GM18867 (cell line): Measurements from ENCODE around the gene ZDHHC17.

Source experiments
- ATAC-seq: cut with Tn5 transposase; IDR thresholded peaks from one replicate; pipeline ENCODE4 v1.9.1; 2021; ENCODE audit warnings: mild to moderate bottlenecking, moderate library complexity; ENCODE audit not compliant: unreplicated experiment

The ZDHHC17 gene

DNA sequence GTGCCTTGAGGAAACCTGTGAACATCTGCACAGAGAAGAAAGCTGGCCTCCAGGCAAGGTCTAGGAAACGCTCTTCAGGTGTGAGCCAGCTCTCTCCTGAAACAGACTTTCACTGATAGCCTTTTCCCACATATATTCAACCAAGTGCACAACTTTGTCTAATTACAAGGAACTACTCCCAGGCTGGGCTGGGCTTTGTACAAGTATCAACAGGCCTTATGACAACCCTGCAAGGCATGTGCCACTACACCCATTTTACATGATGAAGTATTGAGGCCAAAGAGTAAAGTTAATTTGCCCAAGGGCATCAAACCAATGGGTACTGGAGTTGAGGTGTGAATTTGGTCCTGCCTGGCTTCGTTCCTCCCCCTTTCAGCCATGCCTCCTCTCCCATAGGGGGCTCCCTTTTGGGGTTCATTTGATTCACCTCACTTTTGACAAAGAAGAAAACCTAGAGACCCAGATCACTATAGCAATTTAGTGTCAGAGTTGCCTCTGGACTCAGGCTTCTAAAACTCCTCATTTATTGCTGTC is 112.8 kb downstream of the ZDHHC17 start:
- no peak for ATAC-seq

DNA sequence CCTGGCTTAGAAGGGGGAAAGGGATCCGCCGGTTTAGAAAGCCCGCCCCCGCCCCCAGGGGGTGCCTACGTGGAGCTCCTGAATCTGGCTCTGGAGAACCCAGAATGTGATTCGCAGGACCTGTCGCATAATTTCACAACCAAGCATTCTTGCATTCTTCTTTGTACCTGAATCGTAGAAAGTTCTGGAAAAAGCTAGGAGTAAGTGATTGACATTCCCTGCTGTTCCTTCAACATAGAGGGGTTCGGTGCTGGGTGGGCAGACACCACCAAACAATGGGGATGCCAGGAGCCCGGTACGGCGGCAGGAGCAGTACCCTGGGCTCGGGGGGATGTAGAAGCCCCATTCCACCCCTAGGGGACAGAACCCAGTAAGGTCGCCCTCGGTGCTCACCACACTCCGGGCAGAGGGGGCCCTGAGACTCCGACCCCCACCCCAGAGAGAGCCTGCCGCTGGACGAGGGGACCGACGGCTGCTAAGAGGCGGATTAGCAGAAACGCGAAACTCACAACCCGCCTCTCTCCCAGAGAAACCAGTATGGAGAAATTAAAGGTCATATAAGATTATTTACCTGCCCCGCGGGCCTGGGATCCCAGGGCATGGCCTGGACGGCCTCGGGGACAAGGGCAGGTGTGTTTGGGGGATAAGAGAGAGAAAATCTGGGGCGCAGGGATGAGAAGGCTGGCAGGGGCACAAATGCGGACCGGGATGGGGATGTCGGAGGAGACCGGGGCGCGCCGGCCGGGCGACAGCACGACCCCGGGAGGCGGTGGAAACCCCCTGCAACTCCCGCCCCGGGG is 114.4 kb downstream of the ZDHHC17 start:
- peak; percentile 42 for ATAC-seq

DNA sequence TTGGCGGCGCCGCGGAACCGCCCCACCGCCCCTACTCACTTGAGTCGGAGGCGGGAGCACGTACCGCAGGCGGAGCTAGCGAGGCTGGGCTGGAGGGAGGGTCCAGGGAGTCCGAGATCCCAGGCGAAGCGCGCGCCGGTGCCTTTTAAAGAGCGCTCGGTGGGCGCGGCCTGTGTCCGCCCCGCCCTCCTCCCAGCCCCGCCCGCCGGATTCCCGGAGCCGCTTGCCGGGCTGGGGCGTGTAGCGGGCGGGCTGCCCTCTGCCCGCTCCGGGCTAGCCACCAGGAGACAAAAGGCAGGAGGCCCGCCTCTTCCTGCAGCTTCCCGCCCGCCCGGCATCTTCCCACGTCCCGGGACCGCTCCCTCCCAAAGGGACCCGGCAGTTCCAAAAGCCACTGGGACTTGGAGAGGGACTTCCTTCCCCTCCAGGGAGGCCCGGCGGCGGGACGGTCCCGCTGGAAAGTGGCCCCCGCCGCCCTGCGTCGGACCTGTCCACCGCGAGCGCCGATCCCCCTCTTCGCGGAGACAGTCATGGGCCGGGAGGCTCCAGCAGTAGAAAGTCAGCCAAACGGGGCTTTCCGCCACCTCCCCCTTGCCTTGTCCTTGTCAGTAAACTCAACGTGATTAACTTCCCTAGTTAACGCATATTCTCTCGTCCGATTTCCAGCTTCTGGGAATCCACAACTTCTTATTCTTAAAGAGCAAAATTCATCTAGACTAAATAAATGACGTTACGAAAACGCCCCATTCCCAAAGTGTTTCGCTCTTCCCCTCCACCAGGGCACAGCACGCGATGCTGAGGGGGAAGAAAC is 115.2 kb downstream of the ZDHHC17 start, which contains the start of gene CSRP2:
CSRP2 (minus strand) TSS at position 121 of the 811 bp plus-strand sequence. CDS start 12,759 bp downstream, outside the sequence.
- ATAC-seq: peak; percentile 92

DNA sequence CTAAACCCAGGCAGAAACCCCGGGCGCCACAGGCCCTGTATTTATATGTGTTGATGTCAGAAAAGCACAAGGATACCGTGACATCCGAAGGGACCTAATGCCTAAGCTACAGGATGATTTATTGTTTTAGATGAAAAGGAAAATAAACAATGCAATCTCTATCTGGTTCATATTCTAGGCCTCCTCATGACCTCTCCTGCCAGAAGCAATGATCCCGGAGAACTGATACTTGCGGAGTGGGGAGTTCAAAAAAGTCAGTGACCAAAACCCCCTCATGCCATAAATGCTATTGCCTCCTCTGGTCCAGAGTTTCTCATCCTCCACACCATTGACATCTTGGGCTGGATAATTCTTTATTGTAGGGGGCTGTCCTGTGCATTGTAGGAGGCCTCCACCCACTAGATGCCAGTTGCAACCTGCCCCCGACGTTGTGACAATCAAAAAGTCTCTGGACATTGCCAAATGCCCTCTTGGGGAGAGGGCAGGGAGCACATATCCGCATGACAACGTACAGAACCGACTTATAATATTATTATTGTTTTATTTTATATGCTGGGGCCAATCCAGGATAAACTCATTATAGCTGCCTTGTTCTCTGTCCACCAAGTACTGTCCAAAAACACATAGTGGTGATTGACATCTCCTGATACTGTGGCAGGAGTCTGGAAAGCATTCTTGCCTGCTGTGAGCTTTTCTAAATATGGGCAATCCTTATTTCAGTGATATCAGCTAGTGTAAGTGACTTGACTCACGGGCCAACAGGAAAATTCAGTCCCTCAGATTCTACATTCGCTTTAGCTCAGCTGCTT is 116.0 kb downstream of the ZDHHC17 start:
- peak; percentile 2 for ATAC-seq

DNA sequence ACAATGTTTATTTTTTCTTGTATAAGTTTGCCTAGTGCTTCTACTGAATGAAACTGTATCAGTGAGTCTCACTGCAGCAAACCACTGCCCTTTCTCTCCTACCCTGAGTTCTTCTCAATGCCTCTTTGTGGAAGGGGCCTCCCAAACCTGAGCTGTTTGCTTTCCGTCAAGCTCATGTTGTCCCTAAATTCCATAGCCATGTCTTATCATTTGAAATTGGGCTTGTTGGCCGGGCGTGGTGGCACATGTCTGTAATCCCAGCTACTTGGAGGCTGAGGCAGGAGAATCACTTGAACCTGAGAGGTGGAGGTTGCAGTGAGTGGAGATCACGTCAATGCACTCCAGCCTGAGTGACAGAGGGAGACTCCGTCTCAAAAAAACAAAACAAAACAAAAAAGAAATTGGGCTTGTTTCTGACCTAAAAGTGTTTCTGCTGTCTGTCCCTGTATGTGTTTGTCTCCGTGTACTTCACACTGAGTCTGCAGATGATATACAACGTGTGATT is 116.7 kb downstream of the ZDHHC17 start:
- no peak for ATAC-seq

DNA sequence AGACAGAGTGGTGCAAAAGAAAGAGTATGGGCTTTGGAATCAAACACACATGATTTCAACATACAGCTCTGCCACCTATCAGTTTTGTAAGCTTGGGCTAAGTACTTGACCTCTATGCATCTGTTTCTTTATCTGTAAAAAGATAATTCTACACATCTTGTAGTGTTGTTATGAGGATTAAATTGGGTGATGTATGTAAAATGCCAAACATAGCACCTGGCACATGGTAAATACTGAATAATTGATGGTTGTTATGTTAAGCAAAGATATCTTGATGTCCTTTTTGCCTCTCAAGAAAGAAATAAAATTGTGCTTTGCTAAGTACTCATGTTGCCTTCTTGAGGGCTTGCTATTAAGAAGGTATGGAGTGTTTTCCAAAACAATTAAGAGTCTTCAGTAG is 117.2 kb downstream of the ZDHHC17 start:
- ATAC-seq: no peak

DNA sequence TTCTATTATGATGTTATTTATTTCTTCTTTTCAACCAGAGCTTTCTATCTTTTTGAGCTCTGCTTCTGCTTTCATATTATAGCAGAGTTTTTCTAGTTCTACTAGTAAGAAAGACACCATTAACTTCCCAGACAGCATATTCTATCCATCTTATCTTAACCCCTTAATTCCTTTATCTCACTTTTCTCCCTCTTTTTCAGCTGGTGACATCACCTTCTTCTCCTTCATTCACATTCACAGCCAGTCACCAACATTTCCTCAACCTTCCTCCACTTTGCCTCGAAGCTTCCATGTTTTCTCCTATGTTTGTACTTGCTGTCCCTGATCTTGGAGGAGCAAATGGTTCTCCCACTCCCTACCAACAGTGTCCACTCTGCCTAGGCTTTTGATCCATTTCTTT is 118.5 kb downstream of the ZDHHC17 start:
- ATAC-seq: no peak

DNA sequence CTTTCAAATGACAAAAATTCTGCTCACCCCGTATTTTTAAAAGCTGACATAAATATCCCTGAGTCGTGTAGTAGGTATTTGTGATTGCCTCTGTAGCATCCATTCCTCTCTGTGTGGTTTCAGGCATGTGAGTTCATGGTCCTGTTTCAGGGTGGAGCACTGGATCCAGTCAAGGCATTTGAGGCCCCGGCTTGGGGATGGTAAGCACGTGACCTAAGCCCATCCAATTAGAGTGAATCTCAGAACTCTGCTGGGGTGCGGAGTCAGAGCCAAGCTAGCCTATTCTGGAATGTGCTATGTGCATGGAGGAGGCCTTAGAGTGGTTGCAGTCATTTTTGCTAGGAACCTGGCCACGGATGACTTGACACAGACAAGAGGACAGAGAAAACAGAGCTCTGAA is 119.2 kb downstream of the ZDHHC17 start:
- ATAC-seq: no peak

DNA sequence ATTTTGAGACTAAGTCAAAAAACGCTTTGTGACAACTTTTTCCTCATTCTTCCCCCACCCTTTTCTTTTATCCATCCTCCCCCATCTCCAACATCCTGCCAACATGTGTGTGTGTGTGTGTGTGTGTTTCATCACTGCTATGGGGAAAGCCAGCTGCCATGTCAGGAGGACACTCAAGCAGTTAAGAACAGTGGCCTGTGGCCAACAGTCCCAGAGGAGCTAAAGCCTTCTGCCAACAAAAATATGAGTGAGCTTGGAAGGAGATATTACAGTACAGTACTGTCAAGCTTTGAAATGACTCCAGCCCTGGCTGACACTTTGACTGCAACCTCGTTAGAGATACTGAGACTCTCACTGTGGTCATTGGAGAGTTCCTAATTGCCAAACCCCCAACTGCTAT is 119.9 kb downstream of the ZDHHC17 start:
- ATAC-seq: no peak

DNA sequence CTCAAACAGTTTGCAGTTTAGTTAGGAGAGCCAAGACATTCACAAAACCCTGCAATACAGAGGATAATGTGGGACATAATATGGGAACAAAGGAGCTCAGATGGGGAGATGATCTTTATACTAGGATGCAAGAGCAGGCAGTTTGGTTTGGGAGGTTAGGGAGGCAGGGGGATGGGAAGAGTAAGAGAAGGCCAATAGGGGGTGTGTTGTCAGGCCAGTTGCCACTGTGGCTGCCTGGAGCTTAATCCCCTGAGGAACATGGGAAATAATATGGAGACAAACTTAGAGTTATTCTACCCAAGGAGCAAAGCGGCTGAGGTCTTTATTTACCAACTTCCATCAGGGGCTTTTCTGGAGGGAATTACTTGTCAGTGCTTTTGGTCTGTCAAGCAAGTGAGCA is 124.9 kb downstream of the ZDHHC17 start:
- ATAC-seq: no peak

DNA sequence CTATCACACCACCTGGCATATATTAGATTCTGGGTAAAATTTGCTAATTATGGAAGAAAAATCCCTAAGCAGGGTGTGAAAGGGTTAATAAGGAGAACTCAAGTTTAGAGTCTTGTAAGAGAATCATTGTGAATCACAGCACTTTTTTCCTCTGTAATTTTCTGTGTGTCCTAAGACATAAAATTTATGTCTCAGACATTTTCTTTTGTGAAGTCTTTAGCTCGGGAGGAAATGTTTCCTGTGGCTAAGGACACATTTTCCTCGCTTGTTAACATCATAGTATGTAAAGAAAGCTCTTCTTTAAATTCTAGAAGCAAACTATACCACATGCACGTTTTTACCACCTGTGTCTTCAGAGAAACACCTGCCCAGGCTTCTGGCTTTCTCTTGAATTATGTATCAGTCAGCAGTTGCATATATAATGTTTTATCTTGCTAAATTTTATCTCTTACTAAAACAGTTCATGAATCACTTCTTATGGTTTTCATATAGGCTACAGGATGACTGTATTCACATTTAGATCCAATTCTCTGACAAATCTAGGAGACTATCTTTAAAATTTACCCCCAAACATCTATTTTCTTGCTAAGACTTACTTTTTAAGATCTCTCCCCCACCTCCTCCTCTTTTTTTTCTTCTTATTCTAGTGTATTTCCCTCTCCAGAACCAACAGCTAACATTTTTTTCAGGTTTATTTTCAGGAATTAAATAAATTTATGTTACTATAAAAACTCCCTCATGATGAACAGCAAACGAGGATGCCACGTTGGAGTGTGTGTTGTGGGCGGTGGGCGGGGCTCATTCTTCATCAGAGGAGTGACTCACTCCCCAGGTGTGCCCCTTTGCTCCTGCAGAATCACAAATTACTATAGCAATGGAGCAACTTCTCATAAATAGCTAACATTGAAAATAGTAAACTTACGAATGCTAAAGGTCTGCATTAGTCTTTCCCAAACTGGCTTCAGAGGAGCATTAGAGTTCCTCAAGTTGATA is 126.5 kb downstream of the ZDHHC17 start:
- no peak for ATAC-seq

DNA sequence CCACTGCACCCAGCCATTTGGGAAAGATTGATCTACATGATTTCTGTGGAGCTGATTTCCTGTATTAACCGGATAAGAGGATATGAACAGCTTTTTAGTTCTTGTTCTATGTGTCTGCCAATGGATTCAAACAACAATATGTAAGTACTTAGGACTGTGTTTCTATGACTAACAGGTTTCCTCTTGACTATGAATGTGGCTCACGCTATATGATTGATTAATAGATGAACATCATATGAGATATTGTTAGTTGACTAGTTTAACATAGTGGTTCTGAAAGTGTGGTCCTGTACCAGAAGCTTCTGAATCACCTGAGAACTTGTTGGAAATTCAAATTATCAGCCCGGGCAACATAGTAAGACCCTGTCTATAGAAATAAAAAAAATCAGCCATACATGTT is 127.7 kb downstream of the ZDHHC17 start:
- ATAC-seq: no peak

DNA sequence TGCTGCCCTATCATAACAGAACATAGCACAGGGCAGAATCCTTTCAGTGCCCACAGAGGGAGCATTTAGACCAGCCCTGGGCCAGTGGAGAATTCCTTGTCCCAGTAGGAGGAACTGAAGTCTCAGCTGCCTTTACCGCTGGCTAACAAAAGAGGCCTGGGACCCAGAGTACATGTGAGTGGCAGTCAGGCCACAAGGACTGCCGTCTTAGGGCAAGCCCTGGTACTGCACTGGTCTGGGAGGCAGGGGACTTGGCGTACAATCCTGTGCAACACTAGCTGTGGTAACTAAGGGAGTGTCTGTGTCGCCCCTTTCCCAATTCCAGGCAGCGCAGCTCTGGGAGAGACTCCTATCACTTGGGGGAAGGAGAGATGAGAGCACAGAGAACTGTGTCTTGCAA is 131.9 kb downstream of the ZDHHC17 start:
- ATAC-seq: no peak

DNA sequence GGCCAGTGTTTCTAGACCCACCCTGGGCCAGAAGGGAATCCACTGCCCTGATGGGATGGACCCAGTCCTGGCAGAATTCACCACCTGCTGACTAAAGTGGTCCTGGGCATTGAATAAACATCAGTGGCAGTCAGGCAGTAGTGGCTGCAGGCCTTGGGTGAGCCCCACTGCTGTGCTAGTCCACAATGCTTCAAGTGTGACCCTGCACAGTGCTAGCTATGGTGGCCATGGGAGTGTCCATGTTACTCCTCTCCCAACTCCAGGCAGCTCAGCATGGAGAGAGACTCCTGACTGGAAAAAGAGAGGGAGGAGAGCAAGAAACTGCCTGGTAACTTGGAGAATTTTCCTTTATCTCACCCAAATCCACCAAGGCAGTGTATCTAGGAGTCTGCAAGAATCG is 132.4 kb downstream of the ZDHHC17 start:
- ATAC-seq: no peak

DNA sequence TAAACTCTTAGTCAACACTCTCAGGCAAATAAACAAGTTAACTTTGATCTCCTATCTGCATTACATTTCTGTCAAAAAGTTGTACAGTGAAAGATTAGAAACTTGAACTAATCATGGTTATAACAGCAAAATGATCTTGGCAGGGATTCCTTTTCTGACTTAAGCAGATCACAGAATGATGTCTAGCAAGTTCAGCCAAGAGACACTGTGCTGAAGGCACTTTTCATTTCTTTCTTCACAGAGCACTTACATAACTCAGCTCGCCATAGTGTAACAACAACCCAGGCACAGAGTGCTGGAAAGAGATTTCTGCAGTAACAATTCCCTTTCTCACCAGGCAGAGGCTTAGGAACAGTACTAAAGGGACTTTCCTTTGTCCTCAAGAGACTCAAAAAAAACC is 134.5 kb downstream of the ZDHHC17 start:
- no peak for ATAC-seq

DNA sequence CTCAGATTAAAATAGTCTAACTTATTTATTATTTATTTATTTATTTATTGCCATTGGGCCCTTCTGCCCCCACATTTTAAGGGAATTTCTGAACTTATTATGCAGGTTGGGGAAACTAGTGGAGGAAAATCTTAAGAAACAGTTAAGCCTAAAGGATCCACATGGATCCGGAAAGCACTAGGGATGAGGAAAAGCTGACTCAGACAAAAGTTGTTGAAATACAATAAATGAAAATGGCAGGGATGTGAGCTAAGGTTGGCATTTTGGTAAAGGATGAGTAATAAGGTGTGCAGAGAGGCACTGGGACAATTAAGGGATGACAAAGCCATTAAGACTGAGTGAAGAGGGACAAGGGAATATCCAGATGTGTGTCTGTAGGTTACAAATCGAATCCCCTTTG is 135.6 kb downstream of the ZDHHC17 start:
- no peak for ATAC-seq

DNA sequence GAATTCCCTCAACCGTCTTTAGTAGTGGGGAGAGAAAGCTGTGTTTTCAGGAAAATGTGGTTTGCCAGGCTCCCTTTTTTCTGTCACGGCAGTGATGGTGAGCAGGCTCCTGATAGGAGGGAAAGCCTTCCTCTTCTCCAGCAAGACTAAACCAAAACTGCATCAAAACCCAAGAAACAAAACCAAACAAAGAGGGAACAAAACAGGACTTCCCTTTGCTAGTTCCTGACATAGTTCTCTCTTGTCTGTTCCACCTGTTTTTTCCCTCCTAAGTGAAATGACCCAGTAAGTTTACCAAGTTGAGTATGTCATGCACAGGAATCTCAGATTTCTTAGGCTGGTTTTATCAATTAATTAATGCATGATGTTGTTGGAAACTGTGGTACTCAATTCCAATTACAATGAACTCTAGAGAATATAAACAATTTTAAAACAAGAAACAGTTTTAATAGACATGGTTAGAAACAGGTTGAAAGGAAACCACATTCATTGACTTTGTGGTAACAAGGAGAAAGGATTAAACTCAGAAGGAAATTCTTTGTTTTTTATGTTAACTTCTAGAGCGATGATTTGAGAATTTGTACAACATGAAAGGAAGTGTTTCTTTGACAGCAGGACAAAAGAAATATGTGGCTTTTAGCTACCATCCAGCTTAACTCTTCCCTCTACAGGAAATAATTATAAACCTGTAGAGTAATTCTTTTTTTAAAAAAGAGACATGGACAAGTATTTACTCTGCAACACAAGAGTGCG is 137.9 kb downstream of the ZDHHC17 start:
- no peak for ATAC-seq
